ENCODE measurements around the gene CD44. TPM values are rescaled to one million over a fixed set of nuclear protein-coding genes. Genes with fewer than 3 reads are reported as not detected.

The CD44 gene
- total and polyA plus RNA-seq, 5 donors from 2014 or later = 441 to 1,181 (median 497) TPM

GRCh38 chr11:35280727-35281126 lies 141.8 kb downstream of the CD44 start:
- ATAC-seq (ENCODE audit: low read depth in 2 of 2) = no peak
- H3K27ac Mint-ChIP-seq = no peak overlapping the region

GRCh38 chr11:35281169-35281688 lies 142.3 kb downstream of the CD44 start:
- H3K9me3 Mint-ChIP-seq = peaks cover 0 to 4% (median 0%) of the 10 kb centered on the region in 7 donors
- Histone ChIP-seq H3K27ac (ENCODE audit: insufficient read depth, low read length, poor library complexity, severe bottlenecking) (no peak overlapping the region), H3K4me3 (ENCODE audit: low read depth, low read length) (no peak overlapping the region), H3K36me3 (ENCODE audit: control insufficient read depth, insufficient read depth, low read length) (no peaks in the 10 kb centered on the region), H3K27me3 (ENCODE audit: control insufficient read depth, insufficient read depth, low read length) (no peaks in the 10 kb centered on the region), H3K9me3 (ENCODE audit: control insufficient read depth in 2 of 2, low read length in 2 of 2) (no peaks in the 10 kb centered on the region), H3K4me1 (ENCODE audit: control insufficient read depth, insufficient read depth, low read length, poor library complexity, severe bottlenecking) (no peaks in the 10 kb centered on the region)
- H3K4me3 Mint-ChIP-seq = no peak overlapping the region
- H3K27ac Mint-ChIP-seq = no peak overlapping the region
- H3K4me1 Mint-ChIP-seq = peaks cover 0 to 9% (median under 1%) of the 10 kb centered on the region in 4 donors
- no peaks in the 10 kb centered on the region for H3K36me3 Mint-ChIP-seq
- DNase-seq = no peak
- ATAC-seq (ENCODE audit: low read depth in 2 of 2) = no peak
- no peaks in the 10 kb centered on the region for H3K27me3 Mint-ChIP-seq

More at GRCh38 chr11:35280727-35281126, 141.8 kb downstream of the CD44 start:
- no peak overlapping the region for H3K4me3 Mint-ChIP-seq
- Histone ChIP-seq H3K4me3 (ENCODE audit: low read depth, low read length) (no peak overlapping the region), H3K27ac (ENCODE audit: insufficient read depth, low read length, poor library complexity, severe bottlenecking) (no peak overlapping the region), H3K4me1 (ENCODE audit: control insufficient read depth, insufficient read depth, low read length, poor library complexity, severe bottlenecking) (no peaks in the 10 kb centered on the region), H3K27me3 (ENCODE audit: control insufficient read depth, insufficient read depth, low read length) (no peaks in the 10 kb centered on the region), H3K9me3 (ENCODE audit: control insufficient read depth in 2 of 2, low read length in 2 of 2) (no peaks in the 10 kb centered on the region), H3K36me3 (ENCODE audit: control insufficient read depth, insufficient read depth, low read length) (no peaks in the 10 kb centered on the region)
- H3K27me3 Mint-ChIP-seq = no peaks in the 10 kb centered on the region
- H3K4me1 Mint-ChIP-seq = peaks cover 0 to 14% (median 3%) of the 10 kb centered on the region in 4 donors
- no peak for DNase-seq
- no peaks in the 10 kb centered on the region for H3K36me3 Mint-ChIP-seq
- H3K9me3 Mint-ChIP-seq = peaks cover 0 to 4% (median 0%) of the 10 kb centered on the region in 7 donors

Other genes with a start within 250 kb of the CD44 start
- 13.6 TPM for gene APIP, start 222.8 kb upstream of the CD44 start, total RNA-seq
- 10 to 100 TPM; 15.0 to 26.9 (median 22.1) TPM for gene APIP, start 222.8 kb upstream of the CD44 start, polyA plus RNA-seq
- gene PDHX, start 222.6 kb upstream of the CD44 start, total RNA-seq = 22.0 TPM
- gene PDHX, start 222.6 kb upstream of the CD44 start, polyA plus RNA-seq = 10 to 100 TPM; 18.2 to 24.1 (median 19.6) TPM

Measured in CD4-positive, CD25-positive, alpha-beta regulatory T cell (primary cell).